Neutrophil (primary cell): ENCODE measurements around the gene SELE.

Experiments
- H3K27ac ChIP-seq: fragments of 200-600 bp; sonication (generic); 2 replicates; pipeline ENCODE4 v1.5.1; 2016; ENCODE audit warnings: mild to moderate bottlenecking, moderate library complexity
- H3K27me3 ChIP-seq: fragments of 200-600 bp; sonication (generic); 2 replicates; pipeline ENCODE4 v1.6.0; 2016; ENCODE audit warnings: mild to moderate bottlenecking
- H3K36me3 ChIP-seq: fragments of 200-600 bp; sonication (generic); 2 replicates; pipeline ENCODE4 v1.5.1; 2017
- H3K4me1 ChIP-seq, 2 experiments: fragments of 200-600 bp in 1 of 2; sonication (generic) in 1 of 2; 1 replicate in 1 of 2; 2 replicates in 1 of 2; pipeline versions ENCODE4 v1.5.1 to v1.6.1; 2013 to 2016; ENCODE audit warnings: low read depth in 1 of 2, low read length in 1 of 2, mild to moderate bottlenecking in 1 of 2, moderate library complexity in 1 of 2; ENCODE audit not compliant: control insufficient read depth in 1 of 2, insufficient read depth in 1 of 2
- H3K4me3 ChIP-seq, 2 experiments: fragments of 200-600 bp in 1 of 2; sonication (generic) in 1 of 2; 1 replicate in 1 of 2; 2 replicates in 1 of 2; pipeline ENCODE4 v1.5.1; 2013 to 2016; ENCODE audit warnings: low read depth in 1 of 2, low read length in 1 of 2, mild to moderate bottlenecking in 1 of 2, moderate library complexity in 1 of 2
- H3K9me3 ChIP-seq: fragments of 200-600 bp; sonication (generic); 2 replicates; pipeline ENCODE4 v1.5.1; 2016
- CTCF ChIP-seq: fragments of 200-600 bp; sonication (generic); IDR thresholded peaks from 2 replicates; pipeline ENCODE4 v1.5.1; 2016; ENCODE audit warnings: antibody characterized with exemption

The SELE gene

DNA sequence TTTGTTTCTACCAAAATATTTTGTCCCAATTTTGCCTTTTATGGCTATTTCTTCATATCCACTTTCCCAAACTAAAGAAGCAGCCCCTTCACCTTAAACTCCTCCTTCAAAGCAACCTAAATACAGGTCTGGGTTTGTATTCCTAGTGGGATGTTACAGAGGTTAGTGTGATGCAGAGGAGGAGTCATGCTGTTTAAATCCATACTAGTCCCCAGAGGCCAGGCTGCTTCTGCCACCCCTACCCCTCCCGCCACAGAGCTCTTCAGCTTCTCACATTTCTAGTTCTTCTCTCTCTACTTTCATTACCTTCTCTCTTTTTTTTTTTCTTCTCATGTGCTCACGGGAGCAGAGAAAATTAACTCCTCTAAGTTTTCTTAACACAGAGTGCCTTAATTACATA lies 51.8 kb downstream of the SELE start:
- Histone ChIP-seq H3K36me3 (no peaks in the 10 kb centered on the region), H3K4me1 (peaks cover 4 to 7% of the 10 kb centered on the region in 2 experiments), H3K27ac (no peak overlapping the region), H3K27me3 (no peaks in the 10 kb centered on the region), H3K9me3 (no peaks in the 10 kb centered on the region), H3K4me3 (no peak overlapping the region)
- no peak for TF ChIP-seq CTCF

GRCh38 chr1:169681140-169681539 lies 52.7 kb downstream of the SELE start:
- Histone ChIP-seq H3K27me3 (no peaks in the 10 kb centered on the region), H3K4me1 (peaks cover 13 to 15% of the 10 kb centered on the region in 2 experiments), H3K36me3 (no peaks in the 10 kb centered on the region), H3K9me3 (no peaks in the 10 kb centered on the region), H3K27ac (no peak overlapping the region), H3K4me3 (no peak overlapping the region)
- no peak for TF ChIP-seq CTCF

GRCh38 chr1:169680377-169681019 lies 53.4 kb downstream of the SELE start:
- no peaks in the 10 kb centered on the region for H3K36me3 ChIP-seq
- no peaks in the 10 kb centered on the region for H3K27me3 ChIP-seq
- H3K4me1 ChIP-seq = peaks cover 16 to 21% of the 10 kb centered on the region in 2 experiments
- H3K4me3 ChIP-seq = no peak overlapping the region
- H3K9me3 ChIP-seq = no peaks in the 10 kb centered on the region
- no peak for TF ChIP-seq CTCF
- H3K27ac ChIP-seq = no peak overlapping the region

- no peak overlapping the region for H3K27ac ChIP-seq
- H3K36me3 ChIP-seq = no peaks in the 10 kb centered on the region
- TF ChIP-seq CTCF = no peak
- no peak overlapping the region for H3K4me3 ChIP-seq
- H3K4me1 ChIP-seq = peaks cover 16 to 23% of the 10 kb centered on the region in 2 experiments
- H3K27me3 ChIP-seq = no peaks in the 10 kb centered on the region
- H3K9me3 ChIP-seq = no peaks in the 10 kb centered on the region
Measured at GRCh38 chr1:169679692-169680091, 54.2 kb downstream of the SELE start.

DNA sequence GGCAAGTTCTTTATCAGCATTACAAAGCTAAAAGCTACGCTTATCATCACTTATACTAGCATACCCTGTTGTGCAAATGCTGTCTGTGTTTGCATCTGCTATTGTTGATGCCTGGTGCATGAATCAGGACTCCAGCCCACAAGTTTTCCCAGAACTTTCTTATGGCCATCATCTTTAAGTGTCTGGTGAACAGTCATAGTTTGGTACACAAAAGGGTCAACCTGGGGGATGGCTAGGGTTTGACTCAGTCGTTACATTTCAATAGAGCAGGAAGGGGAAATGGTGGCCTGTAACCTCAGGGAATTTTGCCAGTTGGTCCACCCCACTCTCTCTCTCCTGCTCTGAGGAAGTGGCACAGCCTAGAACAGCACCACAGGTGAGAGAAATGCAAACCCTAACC lies 57.9 kb downstream of the SELE start:
- no peaks in the 10 kb centered on the region for H3K27me3 ChIP-seq
- no peak overlapping the region for H3K4me3 ChIP-seq
- no peaks in the 10 kb centered on the region for H3K36me3 ChIP-seq
- H3K4me1 ChIP-seq = peaks cover 16 to 23% of the 10 kb centered on the region in 2 experiments
- peak overlapping the region; percentile 47 for H3K27ac ChIP-seq
- no peaks in the 10 kb centered on the region for H3K9me3 ChIP-seq
- no peak for TF ChIP-seq CTCF
